ENCODE data around the gene AMELX.

The AMELX gene

GRCh38 chrX:11293113-11293512 is at the start of gene AMELX:
Gene AMELX, plus strand, starts transcription at chrX:11293413. Its CDS starts 1,376 bp downstream, at chrX:11294789.
- in situ Hi-C loops (cut with MboI; ENCODE audit: low sequenced_read_pairs): no loop called here

- in situ Hi-C loops (cut with MboI; ENCODE audit: low sequenced_read_pairs): no loop called here
Measured at GRCh38 chrX:11244636-11245035, 48.6 kb upstream of the AMELX start.

- in situ Hi-C loops (cut with MboI; ENCODE audit: low sequenced_read_pairs): no loop called here
Measured at GRCh38 chrX:11254417-11255109, 38.6 kb upstream of the AMELX start.

- in situ Hi-C loops (cut with MboI; ENCODE audit: low sequenced_read_pairs): no loop called here
Measured at GRCh38 chrX:11257290-11257689, 35.9 kb upstream of the AMELX start.

- in situ Hi-C loops (cut with MboI; ENCODE audit: low sequenced_read_pairs): no loop called here
Measured at GRCh38 chrX:11257711-11258110, 35.5 kb upstream of the AMELX start.

GRCh38 chrX:11259437-11259836 is 33.8 kb upstream of the AMELX start:
- in situ Hi-C loops (cut with MboI; ENCODE audit: low sequenced_read_pairs): no loop called here

- in situ Hi-C loops (cut with MboI; ENCODE audit: low sequenced_read_pairs): no loop called here
Measured at GRCh38 chrX:11261260-11261659, 32.0 kb upstream of the AMELX start.

- in situ Hi-C loops (cut with MboI; ENCODE audit: low sequenced_read_pairs): no loop called here
Measured at GRCh38 chrX:11264925-11265324, 28.3 kb upstream of the AMELX start.

- in situ Hi-C loops (cut with MboI; ENCODE audit: low sequenced_read_pairs): no loop called here
Measured at GRCh38 chrX:11265352-11265751, 27.9 kb upstream of the AMELX start.

GRCh38 chrX:11266573-11267003 is 26.6 kb upstream of the AMELX start:
- in situ Hi-C loops (cut with MboI; ENCODE audit: low sequenced_read_pairs): no loop called here

- in situ Hi-C loops (cut with MboI; ENCODE audit: low sequenced_read_pairs): no loop called here
Measured at GRCh38 chrX:11267425-11267824, 25.8 kb upstream of the AMELX start.

GRCh38 chrX:11269006-11269405 is 24.2 kb upstream of the AMELX start:
- in situ Hi-C loops (cut with MboI; ENCODE audit: low sequenced_read_pairs): no loop called here

- in situ Hi-C loops (cut with MboI; ENCODE audit: low sequenced_read_pairs): no loop called here
Measured at GRCh38 chrX:11269996-11270395, 23.2 kb upstream of the AMELX start.

GRCh38 chrX:11272290-11272689 is 20.9 kb upstream of the AMELX start:
- in situ Hi-C loops (cut with MboI; ENCODE audit: low sequenced_read_pairs): no loop called here

GRCh38 chrX:11272863-11273262 is 20.4 kb upstream of the AMELX start:
- in situ Hi-C loops (cut with MboI; ENCODE audit: low sequenced_read_pairs): no loop called here

GRCh38 chrX:11273544-11273943 is 19.7 kb upstream of the AMELX start:
- in situ Hi-C loops (cut with MboI; ENCODE audit: low sequenced_read_pairs): no loop called here

- in situ Hi-C loops (cut with MboI; ENCODE audit: low sequenced_read_pairs): no loop called here
Measured at GRCh38 chrX:11282043-11282442, 11.2 kb upstream of the AMELX start.

GRCh38 chrX:11285651-11286050 is 7.6 kb upstream of the AMELX start:
- in situ Hi-C loops (cut with MboI; ENCODE audit: low sequenced_read_pairs): no loop called here

- in situ Hi-C loops (cut with MboI; ENCODE audit: low sequenced_read_pairs): no loop called here
Measured at GRCh38 chrX:11287505-11287904, 5.7 kb upstream of the AMELX start.

- in situ Hi-C loops (cut with MboI; ENCODE audit: low sequenced_read_pairs): no loop called here
Measured at GRCh38 chrX:11290416-11291102, 2.7 kb upstream of the AMELX start.

- in situ Hi-C loops (cut with MboI; ENCODE audit: low sequenced_read_pairs): no loop called here
Measured at GRCh38 chrX:11296051-11296450, 2.8 kb downstream of the AMELX start.

- in situ Hi-C loops (cut with MboI; ENCODE audit: low sequenced_read_pairs): no loop called here
Measured at GRCh38 chrX:11298600-11298999, 5.4 kb downstream of the AMELX start.

GRCh38 chrX:11304829-11305228 is 11.6 kb downstream of the AMELX start:
- in situ Hi-C loops (cut with MboI; ENCODE audit: low sequenced_read_pairs): no loop called here
